ENCODE results near the gene THAP3.

- TF ChIP-seq CTCF (conservative IDR thresholded peaks at IDR 0.05 in 1 of 2, IDR thresholded peaks at IDR 0.05 in 1 of 2; ENCODE audit: extremely low read depth in 1 of 2, insufficient read depth in 1 of 2, low read depth in 1 of 2, low read length in 2 of 2): no peak
- no peak for TF ChIP-seq EZH2 (IDR thresholded peaks at IDR 0.05; ENCODE audit: borderline replicate concordance, low read length)
Observed at GRCh38 chr1:6632588-6633514, 8.2 kb downstream of the THAP3 start.
